Peyer's patch (tissue), 4 donors: ENCODE results near the gene COL16A1. TPM values are rescaled to one million over a fixed set of nuclear protein-coding genes. Genes with fewer than 3 reads are reported as not detected.

Source experiments
- DNase-seq, 3 donors: peaks; one replicate each; pipeline ENCODE4 v3.0.0-alpha.2; 2017 to 2019
- H3K27ac ChIP-seq, 4 donors: fragments of 200-600 bp; sonication (generic); one replicate each; pipeline ENCODE4 v1.5.1; 2016 to 2019
- H3K27me3 ChIP-seq, 2 donors: fragments of 200-600 bp; sonication (generic); one replicate each; pipeline ENCODE4 v1.5.1; 2019
- H3K36me3 ChIP-seq, 3 donors: fragments of 200-600 bp; sonication (generic); one replicate each; pipeline ENCODE4 v1.5.1; 2016 to 2019
- H3K4me1 ChIP-seq, 4 donors: fragments of 200-600 bp; sonication (generic); one replicate each; pipeline ENCODE4 v1.5.1; 2016 to 2019
- H3K4me3 ChIP-seq, 4 donors: fragments of 200-600 bp; sonication (generic); 1 replicate in 3 of 4; 2 replicates in 1 of 4; pipeline ENCODE4 v1.5.1; 2016 to 2019; ENCODE audit warnings: mild to moderate bottlenecking in 1 of 4
- H3K9me3 ChIP-seq, 4 donors: fragments of 200-600 bp; sonication (generic); one replicate each; pipeline ENCODE4 v1.5.1; 2016 to 2019; ENCODE audit warnings: mild to moderate bottlenecking in 1 of 4
- CTCF ChIP-seq, 6 experiments: fragments of 450-650 bp in 4 of 6; fragments of 200-600 bp in 2 of 6; sonication (generic) in 1 of 6; IDR thresholded peaks; one replicate each; pipeline ENCODE4 v1.5.1; 2017 to 2019; ENCODE audit warnings: antibody characterized with exemption in 6 of 6, mild to moderate bottlenecking in 3 of 6, moderate library complexity in 1 of 6
- POLR2A ChIP-seq, 2 donors: fragments of 450-650 bp; IDR thresholded peaks; one replicate each; pipeline ENCODE4 v1.5.1; 2017; ENCODE audit warnings: antibody characterized with exemption in 2 of 2, mild to moderate bottlenecking in 2 of 2, moderate library complexity in 2 of 2
- total RNA-seq, 4 donors: library from RNA; depleted of rRNA; stranded (reverse); fragments of >200 nt; gene quantifications; one replicate each; pipeline ENCODE4 v1.1.0, GENCODE V29; 2016

Gene COL16A1
- total RNA-seq, 4 donors from 2014 or later, result 18.2 to 201 (median 58.3) TPM

- no peaks in the 10 kb centered on the region for H3K9me3 ChIP-seq
- H3K4me3 ChIP-seq, result no peak overlapping the region
- H3K27ac ChIP-seq, result no peak overlapping the region
- no peaks in the 10 kb centered on the region for H3K36me3 ChIP-seq
- DNase-seq, result no peak
- H3K4me1 ChIP-seq, result peaks cover 0 to 11% (median 7%) of the 10 kb centered on the region in 4 donors
- TF ChIP-seq CTCF (IDR thresholded peaks at IDR 0.05) (no peak), POLR2A (IDR thresholded peaks at IDR 0.05) (no peak)
- H3K27me3 ChIP-seq, result no peaks in the 10 kb centered on the region
These were observed 7.6 kb downstream of the COL16A1 start for GRCh38 chr1:31696242-31696641.

- Histone ChIP-seq H3K27me3 (no peaks in the 10 kb centered on the region), H3K4me3 (no peak overlapping the region), H3K36me3 (no peaks in the 10 kb centered on the region), H3K27ac (no peak overlapping the region), H3K4me1 (peaks cover 0 to 7% (median 4%) of the 10 kb centered on the region in 4 donors), H3K9me3 (no peaks in the 10 kb centered on the region)
- DNase-seq, result no peak
- TF ChIP-seq POLR2A (IDR thresholded peaks at IDR 0.05), result no peak
- no peak for TF ChIP-seq CTCF (IDR thresholded peaks at IDR 0.05)
These were observed 8.5 kb downstream of the COL16A1 start for GRCh38 chr1:31695327-31695726.

GRCh38 chr1:31694964-31695313 is 8.9 kb downstream of the COL16A1 start:
- Histone ChIP-seq H3K27ac (no peak overlapping the region), H3K27me3 (no peaks in the 10 kb centered on the region), H3K9me3 (no peaks in the 10 kb centered on the region), H3K36me3 (no peaks in the 10 kb centered on the region), H3K4me3 (no peak overlapping the region), H3K4me1 (peaks cover 0 to 7% (median 3%) of the 10 kb centered on the region in 4 donors)
- DNase-seq, result no peak
- TF ChIP-seq POLR2A (IDR thresholded peaks at IDR 0.05) (no peak), CTCF (IDR thresholded peaks at IDR 0.05) (no peak)

GRCh38 chr1:31694069-31694963 is 9.5 kb downstream of the COL16A1 start:
- TF ChIP-seq CTCF (IDR thresholded peaks at IDR 0.05), result no peak
- TF ChIP-seq POLR2A (IDR thresholded peaks at IDR 0.05), result no peak
- H3K27ac ChIP-seq, result no peak overlapping the region
- no peaks in the 10 kb centered on the region for H3K36me3 ChIP-seq
- DNase-seq, result no peak
- no peak overlapping the region for H3K4me3 ChIP-seq
- no peaks in the 10 kb centered on the region for H3K27me3 ChIP-seq
- H3K9me3 ChIP-seq, result no peaks in the 10 kb centered on the region
- peaks cover 0 to 2% (median under 1%) of the 10 kb centered on the region in 4 donors for H3K4me1 ChIP-seq

- Histone ChIP-seq H3K4me3 (no peak overlapping the region), H3K4me1 (peaks cover 0 to 5% (median 0%) of the 10 kb centered on the region in 4 donors), H3K27me3 (no peaks in the 10 kb centered on the region), H3K9me3 (no peaks in the 10 kb centered on the region), H3K27ac (no peak overlapping the region), H3K36me3 (no peaks in the 10 kb centered on the region)
- TF ChIP-seq POLR2A (IDR thresholded peaks at IDR 0.05), result no peak
- TF ChIP-seq CTCF (IDR thresholded peaks at IDR 0.05), result no peak
- DNase-seq, result no peak
These were observed 10.6 kb downstream of the COL16A1 start for GRCh38 chr1:31693231-31693630.
